ENCODE data around the gene FADS1.
A peak's percentile ranks its signal among the peaks of the same experiment; 100 is the strongest.

The FADS1 gene

GRCh38 chr11:61860054-61860903, 43.5 kb upstream of the FADS1 start:
- TF ChIP-seq CTCF (conservative IDR thresholded peaks at IDR 0.05), result no peak
- TF ChIP-seq ZFX (IDR thresholded peaks at IDR 0.05), result no peak
- H3K27ac ChIP-seq, result peak overlapping the region; percentile 14

- no peak for TF ChIP-seq CTCF (conservative IDR thresholded peaks at IDR 0.05)
- TF ChIP-seq ZFX (IDR thresholded peaks at IDR 0.05), result no peak
- H3K27ac ChIP-seq, result no peak overlapping the region
Observed at GRCh38 chr11:61855939-61856680, 39.3 kb upstream of the FADS1 start.

GRCh38 chr11:61854966-61855714, 38.3 kb upstream of the FADS1 start:
- TF ChIP-seq CTCF (conservative IDR thresholded peaks at IDR 0.05) (no peak), ZFX (IDR thresholded peaks at IDR 0.05) (no peak)
- no peak overlapping the region; the same call in 1 of the 2 replicates for H3K27ac ChIP-seq

- no peak overlapping the region; the same call in 1 of the 2 replicates for H3K27ac ChIP-seq
- TF ChIP-seq ZFX (IDR thresholded peaks at IDR 0.05), result no peak
- no peak for TF ChIP-seq CTCF (conservative IDR thresholded peaks at IDR 0.05)
Observed at GRCh38 chr11:61854206-61854895, 37.5 kb upstream of the FADS1 start.

GRCh38 chr11:61853698-61854169, 36.9 kb upstream of the FADS1 start:
- no peak for TF ChIP-seq CTCF (conservative IDR thresholded peaks at IDR 0.05)
- TF ChIP-seq ZFX (IDR thresholded peaks at IDR 0.05), result no peak
- no peak overlapping the region for H3K27ac ChIP-seq

GRCh38 chr11:61851900-61852295, 35.1 kb upstream of the FADS1 start:
- no peak overlapping the region for H3K27ac ChIP-seq
- TF ChIP-seq CTCF (conservative IDR thresholded peaks at IDR 0.05), result no peak
- TF ChIP-seq ZFX (IDR thresholded peaks at IDR 0.05), result no peak
